Keratinocyte (primary cell): ENCODE results near the gene SCMH1. TPM values are rescaled to one million over a fixed set of nuclear protein-coding genes. Genes with fewer than 3 reads are reported as not detected.

Source experiments
- DNase-seq: peaks from one replicate; pipeline ENCODE4 v3.0.0-alpha.2; 2011; ENCODE audit warnings: low read depth, missing footprints, low spot score
- FAIRE-seq: peaks from 2 replicates; lab custom pipeline; 2011; peaks lifted over from hg19 to GRCh38; lab: Jason Lieb, UNC
- H2AFZ ChIP-seq: 2 replicates; pipeline ENCODE4 v1.6.0; 2012; ENCODE audit warnings: low read length, control low read depth, inconsistent platforms; ENCODE audit not compliant: control insufficient read depth
- H3K27ac ChIP-seq: 2 replicates; pipeline ENCODE4 v1.5.1; 2011; ENCODE audit warnings: low read length; ENCODE audit not compliant: control insufficient read depth, insufficient read depth
- H3K27me3 ChIP-seq: 3 replicates; pipeline ENCODE4 v1.6.0; 2011; ENCODE audit warnings: low read length; ENCODE audit not compliant: control insufficient read depth, insufficient read depth; ENCODE audit errors: extremely low read depth
- H3K36me3 ChIP-seq, 2 experiments: 2 replicates in 1 of 2; 3 replicates in 1 of 2; pipeline ENCODE4 v1.5.1; 2011; ENCODE audit warnings: low read length in 2 of 2, mild to moderate bottlenecking in 1 of 2; ENCODE audit not compliant: control insufficient read depth in 2 of 2, insufficient read depth in 2 of 2; ENCODE audit errors: extremely low read depth in 1 of 2
- H3K4me1 ChIP-seq: 3 replicates; pipeline ENCODE4 v1.5.1; 2011; ENCODE audit warnings: low read length; ENCODE audit not compliant: control insufficient read depth, insufficient read depth; ENCODE audit errors: extremely low read depth
- H3K4me2 ChIP-seq: 3 replicates; pipeline ENCODE4 v1.6.0; 2011; ENCODE audit warnings: low read depth, low read length; ENCODE audit not compliant: control insufficient read depth, insufficient read depth; ENCODE audit errors: extremely low read depth
- H3K4me3 ChIP-seq, 3 experiments: fragments of 200-600 bp in 1 of 3; sonication (generic) in 1 of 3; 2 replicates in 2 of 3; 3 replicates in 1 of 3; pipeline ENCODE4 v1.5.1; 2011 to 2016; ENCODE audit warnings: low read length in 3 of 3, mild to moderate bottlenecking in 3 of 3, control low read depth in 2 of 3, inconsistent platforms in 1 of 3, low read depth in 1 of 3, mixed read lengths in 1 of 3, mixed run types in 1 of 3, moderate library complexity in 1 of 3; ENCODE audit not compliant: control insufficient read depth in 2 of 3, insufficient read depth in 2 of 3; ENCODE audit errors: extremely low read depth in 1 of 3
- H3K79me2 ChIP-seq: 2 replicates; pipeline ENCODE4 v1.6.0; 2012; ENCODE audit warnings: low read length; ENCODE audit not compliant: control insufficient read depth, insufficient read depth
- H3K9ac ChIP-seq: 3 replicates; pipeline ENCODE4 v1.6.0; 2011; ENCODE audit warnings: low read length; ENCODE audit not compliant: control insufficient read depth, insufficient read depth; ENCODE audit errors: extremely low read depth
- H3K9me1 ChIP-seq: 3 replicates; pipeline ENCODE4 v1.6.0; 2011; ENCODE audit warnings: low read length; ENCODE audit not compliant: control insufficient read depth, insufficient read depth; ENCODE audit errors: extremely low read depth
- H3K9me3 ChIP-seq: 2 replicates; pipeline ENCODE4 v1.5.1; 2012; ENCODE audit warnings: low read depth, low read length; ENCODE audit not compliant: control insufficient read depth
- H4K20me1 ChIP-seq: 3 replicates; pipeline ENCODE4 v1.6.0; 2011; ENCODE audit warnings: low read length; ENCODE audit not compliant: control insufficient read depth, insufficient read depth; ENCODE audit errors: extremely low read depth
- CTCF ChIP-seq, 3 experiments: IDR thresholded peaks in 1 of 3; conservative IDR thresholded peaks in 1 of 3; optimal IDR thresholded peaks in 1 of 3; 2 replicates in 2 of 3; 3 replicates in 1 of 3; pipeline versions ENCODE3 to v1.5.1; 2011; ENCODE audit warnings: low read length in 3 of 3, mild to moderate bottlenecking in 3 of 3, moderate library complexity in 2 of 3, control low read depth in 1 of 3, inconsistent platforms in 1 of 3; ENCODE audit not compliant: insufficient read depth in 2 of 3; ENCODE audit errors: extremely low read depth in 1 of 3
- EZH2 ChIP-seq: IDR thresholded peaks from one replicate; pipeline ENCODE4 v1.6.1; 2012; ENCODE audit warnings: inconsistent platforms, mild to moderate bottlenecking, low read length, moderate library complexity
- dilution Hi-C: fragments of 300-500 bp; cut with MboI; formaldehyde crosslinking; loops from one replicate; pipeline ENCODE4 v1.7.0; 2020; ENCODE audit warnings: low sequenced_read_pairs; ENCODE audit not compliant: extremely low pct_ligation_motif_present
- polyA plus RNA-seq, 5 experiments: library from polyadenylated mRNA; depleted of rRNA in 3 of 5; stranded (reverse) in 3 of 5; stranded (forward) in 1 of 5; unstranded in 1 of 5; fragments of >200 nt; gene quantifications; 1 replicate in 1 of 5; 2 replicates in 3 of 5; 3 replicates in 1 of 5; pipeline versions ENCODE4 v1.2.1 to v1.2.3, GENCODE V29; 2011 to 2012; ENCODE audit warnings: missing spikeins in 2 of 5, low read depth in 1 of 5, low replicate concordance in 1 of 5

Gene SCMH1
- polyA plus RNA-seq, 1 donor (not counting 4 experiments of a cell fraction or from before 2014, with no cell fraction given): 29.9 TPM

GRCh38 chr1:41078616-41079015 is 163.5 kb downstream of the SCMH1 start:
- Histone ChIP-seq H3K27ac (no peak overlapping the region), H3K27me3 (no peaks in the 10 kb centered on the region), H3K36me3 (no peaks in the 10 kb centered on the region), H4K20me1 (no peaks in the 10 kb centered on the region), H3K79me2 (no peaks in the 10 kb centered on the region), H3K4me3 (no peak overlapping the region), H3K4me2 (no peak overlapping the region), H3K9me1 (no peaks in the 10 kb centered on the region), H2AFZ (no peak overlapping the region), H3K9ac (no peak overlapping the region), H3K9me3 (no peaks in the 10 kb centered on the region), H3K4me1 (peaks cover 2% of the 10 kb centered on the region)
- dilution Hi-C loops: no loop called here
- TF ChIP-seq CTCF (optimal IDR thresholded peaks at IDR 0.05 in 1 of 3, IDR thresholded peaks at IDR 0.05 in 1 of 3, conservative IDR thresholded peaks at IDR 0.05 in 1 of 3; ENCODE audit: extremely low read depth in 1 of 3, insufficient read depth in 2 of 3, low read length in 3 of 3) (no peak), EZH2 (no peak)
- FAIRE-seq: no peak
- no peak for DNase-seq

- no peak overlapping the region for H2AFZ ChIP-seq
- dilution Hi-C loops: no loop called here
- FAIRE-seq: no peak
Observed at GRCh38 chr1:41078193-41078592, 163.9 kb downstream of the SCMH1 start.

More at GRCh38 chr1:41078193-41078592, 163.9 kb downstream of the SCMH1 start:
- Histone ChIP-seq H3K9ac (no peak overlapping the region), H3K79me2 (no peaks in the 10 kb centered on the region), H3K27me3 (no peaks in the 10 kb centered on the region), H3K4me3 (no peak overlapping the region), H3K36me3 (no peaks in the 10 kb centered on the region), H3K4me2 (no peak overlapping the region), H3K27ac (no peak overlapping the region), H4K20me1 (no peaks in the 10 kb centered on the region), H3K9me1 (no peaks in the 10 kb centered on the region), H3K4me1 (peaks cover 2% of the 10 kb centered on the region), H3K9me3 (no peaks in the 10 kb centered on the region)
- no peak for DNase-seq
- TF ChIP-seq CTCF (optimal IDR thresholded peaks at IDR 0.05 in 1 of 3, IDR thresholded peaks at IDR 0.05 in 1 of 3, conservative IDR thresholded peaks at IDR 0.05 in 1 of 3; ENCODE audit: extremely low read depth in 1 of 3, insufficient read depth in 2 of 3, low read length in 3 of 3) (no peak), EZH2 (no peak)
